HG03103 (cell line): ENCODE data around the gene SGSM2.
"Not testable (repeated sequence)": the region's sequence is repeated elsewhere in the genome, so short reads cannot be mapped to it uniquely, and the experiment has no call there.

Experiments used
- ATAC-seq: cut with Tn5 transposase; IDR thresholded peaks from one replicate; pipeline ENCODE4 v1.9.1; 2021; ENCODE audit warnings: low read depth; ENCODE audit not compliant: unreplicated experiment

SGSM2 gene

DNA sequence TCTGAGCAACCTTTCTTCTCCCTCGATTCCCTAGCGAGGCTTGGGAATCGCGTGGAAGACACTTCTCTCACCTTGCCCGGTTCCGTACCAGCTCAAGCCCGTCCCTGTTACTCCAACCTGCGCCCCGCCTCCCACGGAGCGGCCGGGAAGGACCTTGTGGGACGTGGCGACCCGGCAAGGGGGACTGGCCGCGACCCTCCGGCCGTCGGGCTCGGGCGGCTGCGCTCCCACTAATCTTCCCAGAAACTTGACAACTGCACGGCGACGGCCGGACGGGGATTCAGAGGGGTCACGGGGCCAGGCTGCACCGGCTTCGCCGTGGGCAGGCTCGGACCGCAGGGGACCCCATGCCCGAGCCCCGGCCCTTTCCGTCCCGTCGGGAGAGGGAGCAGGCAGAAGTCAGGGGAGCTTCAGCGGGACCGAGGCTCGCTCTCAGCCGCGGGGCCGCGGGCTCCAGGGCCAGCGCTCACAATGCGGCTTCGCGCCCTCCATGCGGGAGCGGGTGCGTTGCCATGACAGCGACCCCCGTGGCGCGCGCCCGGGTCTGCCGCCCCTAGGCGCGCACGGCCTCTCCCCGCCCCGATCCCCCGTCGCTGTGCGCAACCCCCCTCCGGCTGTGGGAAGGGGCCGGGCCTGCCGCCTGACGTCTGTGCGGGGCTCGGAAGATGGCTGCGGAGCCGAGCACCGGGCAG, at the start of gene SGSM2:
SGSM2 (plus strand) TSS at position 650 of the 692 bp plus-strand sequence. CDS start 188 bp downstream, outside the sequence.
- ATAC-seq: no peak

GRCh38 chr17:2289878-2290478, 47.3 kb upstream of the SGSM2 start:
- no peak for ATAC-seq

DNA sequence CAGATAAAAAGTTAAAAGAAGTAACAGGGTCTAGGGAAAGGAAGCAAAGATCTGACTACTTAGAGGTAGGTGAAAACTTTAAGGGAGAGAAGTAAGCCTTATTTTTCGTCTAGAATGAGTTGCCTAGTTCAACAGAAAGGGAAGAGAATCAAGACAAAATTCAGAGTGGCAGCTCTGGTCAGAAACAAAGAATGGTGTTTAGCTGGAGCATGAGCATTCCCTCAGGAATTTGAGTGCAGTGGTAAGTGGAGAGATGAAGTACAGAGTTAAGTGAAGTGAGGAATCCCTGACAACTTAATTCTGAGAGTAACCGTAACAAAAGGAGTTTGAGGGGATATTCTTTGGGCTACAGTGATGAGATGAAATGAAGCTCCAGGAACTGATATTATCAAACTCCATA, 45.2 kb upstream of the SGSM2 start:
- ATAC-seq: no peak

DNA sequence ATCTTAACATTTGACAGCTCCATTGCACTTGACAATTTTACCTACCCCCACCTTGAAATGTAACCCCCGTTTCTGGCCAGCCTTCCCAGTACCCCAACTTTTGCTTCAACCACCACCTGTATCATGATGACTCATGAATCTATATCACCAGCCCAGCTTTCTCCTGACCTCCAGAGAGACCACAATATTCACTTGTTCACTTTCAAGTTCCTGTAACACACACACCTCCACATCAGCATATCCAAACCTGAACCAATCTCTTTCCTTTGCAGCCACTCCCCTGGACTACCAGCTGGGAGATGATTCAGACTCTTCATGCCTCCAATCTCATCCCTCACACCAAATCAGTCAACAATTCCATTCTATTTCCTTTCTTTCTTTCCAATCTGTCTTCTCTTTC, 41.7 kb upstream of the SGSM2 start:
- no peak for ATAC-seq

- no peak for ATAC-seq
These were observed 40.3 kb upstream of the SGSM2 start for GRCh38 chr17:2297023-2297422.

DNA sequence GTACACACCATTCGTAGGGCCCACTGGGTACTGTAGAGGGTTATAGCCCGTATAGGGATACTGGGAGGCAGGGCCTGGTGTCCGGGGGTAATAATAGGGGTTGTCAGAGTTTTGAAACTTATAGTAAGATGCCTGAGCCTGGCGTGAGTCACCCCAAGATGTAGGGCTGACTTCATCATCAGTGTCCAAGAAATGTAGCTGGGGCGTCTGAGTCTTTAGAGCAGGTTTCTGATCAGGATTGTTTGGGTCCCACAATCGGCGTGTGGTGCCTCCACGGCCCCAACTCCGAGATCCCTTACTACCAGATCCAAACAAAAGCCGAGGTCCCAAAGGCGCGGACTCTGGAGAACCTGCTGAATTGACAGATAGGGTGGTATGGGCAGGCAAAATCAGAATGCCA, 38.2 kb upstream of the SGSM2 start:
- no peak for ATAC-seq

DNA sequence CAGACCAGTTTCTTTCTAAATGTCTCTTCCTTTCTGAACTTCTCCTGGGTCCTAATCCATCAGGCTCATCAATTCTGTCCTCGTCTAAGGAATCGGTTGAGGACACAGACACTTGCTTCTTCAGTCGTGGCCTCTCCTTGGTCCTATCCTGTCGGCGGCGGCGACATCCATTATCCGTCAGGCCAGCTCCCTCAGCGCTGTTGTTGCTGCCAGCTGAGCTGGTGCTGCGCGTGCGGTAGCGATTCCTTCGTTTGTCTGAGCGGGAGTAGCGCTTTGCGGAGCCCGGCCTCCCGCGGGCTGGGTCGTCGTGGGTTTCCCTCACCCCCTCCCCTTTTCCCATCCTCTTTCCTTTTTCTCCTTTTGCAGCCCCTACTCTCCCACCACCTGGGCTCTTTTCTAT, 37.5 kb upstream of the SGSM2 start:
- no peak for ATAC-seq

GRCh38 chr17:2302778-2303203, 34.5 kb upstream of the SGSM2 start:
- ATAC-seq: no peak

DNA sequence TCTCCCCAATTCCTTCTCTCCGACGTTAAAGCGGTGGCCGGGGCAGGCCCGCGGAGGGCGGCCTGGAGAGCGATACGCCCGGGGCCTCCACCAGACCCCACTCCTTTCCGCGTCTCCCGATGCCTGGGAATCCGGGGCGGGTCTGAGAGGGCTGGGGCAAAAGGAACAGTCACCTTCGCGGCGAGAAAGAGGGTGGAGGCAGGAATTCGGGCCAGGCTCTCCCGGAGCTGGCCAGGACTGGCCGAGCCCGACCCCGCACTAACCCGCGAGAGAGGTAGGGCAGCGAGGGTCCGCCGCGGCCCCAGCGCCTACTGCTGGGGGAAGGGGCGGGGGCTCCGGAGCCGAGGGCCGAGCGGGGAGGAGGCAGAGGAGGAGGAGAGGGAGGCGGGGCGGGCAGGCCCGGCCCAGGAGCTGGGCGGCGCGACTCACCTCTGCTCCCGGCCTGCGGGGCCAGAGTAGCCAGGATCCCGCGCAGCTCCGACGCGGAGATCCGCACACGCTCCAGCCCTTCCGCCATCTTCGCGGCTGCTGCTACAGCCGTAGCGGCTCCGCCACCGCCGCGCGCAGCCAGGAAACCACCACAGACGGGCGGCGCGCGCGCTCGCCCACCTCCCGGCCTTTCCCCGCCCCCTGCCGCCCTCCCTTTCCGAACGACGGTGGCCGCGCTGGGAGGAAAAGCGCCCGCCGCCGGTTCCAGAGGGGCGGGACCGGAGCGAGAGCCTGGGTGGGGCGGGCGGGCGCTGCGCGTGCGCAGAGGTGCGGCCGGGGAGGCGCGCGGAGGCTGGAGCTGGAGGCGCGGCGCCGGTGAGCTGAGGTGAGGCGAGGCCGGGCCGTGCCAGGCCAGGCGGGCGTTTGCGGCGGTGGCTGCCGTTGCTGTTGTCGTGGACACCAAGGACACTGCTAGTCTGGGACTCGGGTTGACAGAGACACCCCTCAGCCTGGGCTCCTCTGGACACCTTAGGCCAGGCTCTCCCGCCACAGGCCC, 33.8 kb upstream of the SGSM2 start, which contains the start of the genes SMG6 and SRR:
SMG6 (minus strand) TSS at position 582 of the 985 bp plus-strand sequence; CDS start at position 517, 65 bp downstream.
SRR (plus strand) TSS at position 747 of the 985 bp plus-strand sequence. CDS start 11,611 bp downstream, outside the sequence.
- ATAC-seq: peak; percentile 66

DNA sequence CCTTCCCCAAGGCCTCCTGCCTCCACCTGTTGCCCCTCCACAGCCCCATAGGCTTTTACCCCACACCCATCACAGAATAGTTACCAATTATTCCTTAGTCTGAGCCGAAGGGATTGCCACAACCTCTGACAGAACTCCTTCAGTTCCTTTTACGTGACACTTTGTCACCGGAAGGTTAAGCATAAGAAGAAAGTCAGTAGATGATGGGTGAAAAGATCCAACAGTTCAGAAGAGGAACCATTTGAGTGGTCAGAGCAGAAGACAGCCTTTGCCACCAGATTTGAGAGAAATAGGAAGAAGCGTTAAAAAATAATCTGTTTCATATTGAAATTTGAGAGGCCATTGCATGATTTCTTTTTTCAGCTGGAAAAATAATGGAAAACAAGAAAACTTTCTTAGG, 32.4 kb upstream of the SGSM2 start:
- ATAC-seq: no peak

DNA sequence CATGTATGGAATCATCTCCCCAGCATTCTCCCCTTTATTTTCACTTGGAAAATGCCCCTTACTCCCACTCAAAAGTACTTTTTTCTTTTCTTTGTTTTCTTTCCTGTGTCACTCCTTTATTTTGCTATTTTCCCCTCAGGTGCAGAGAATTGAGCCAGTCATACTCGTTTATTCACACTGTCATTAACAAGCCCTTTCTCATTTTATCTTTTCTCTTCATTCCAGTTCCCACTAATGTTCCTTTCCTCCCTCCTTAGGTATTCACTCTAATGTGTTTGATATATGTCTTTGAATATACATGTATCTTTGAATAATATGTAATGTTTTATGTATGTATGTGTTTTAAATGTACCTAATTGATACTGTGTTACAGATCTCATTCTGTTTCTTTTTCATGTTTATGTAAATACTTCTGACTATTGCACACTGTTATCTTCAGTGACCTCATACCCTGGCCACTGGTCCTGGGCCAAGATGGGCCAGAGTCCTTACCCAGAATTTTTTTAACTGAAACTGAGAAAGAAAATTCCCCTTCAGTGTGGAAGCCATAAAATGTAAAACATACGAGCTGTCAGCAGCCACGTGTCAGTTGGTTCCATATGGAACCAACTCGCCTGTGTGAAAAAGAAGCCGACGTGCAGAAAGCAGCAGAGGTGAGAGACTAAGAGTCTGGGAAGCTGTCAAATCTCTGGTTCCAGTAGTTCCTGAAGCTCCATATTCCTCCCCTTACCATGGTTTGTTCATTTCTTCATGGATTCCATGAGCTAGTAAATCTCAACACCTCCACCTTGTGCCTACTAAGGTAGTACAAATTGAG, 27.8 kb upstream of the SGSM2 start:
- ATAC-seq: no peak

DNA sequence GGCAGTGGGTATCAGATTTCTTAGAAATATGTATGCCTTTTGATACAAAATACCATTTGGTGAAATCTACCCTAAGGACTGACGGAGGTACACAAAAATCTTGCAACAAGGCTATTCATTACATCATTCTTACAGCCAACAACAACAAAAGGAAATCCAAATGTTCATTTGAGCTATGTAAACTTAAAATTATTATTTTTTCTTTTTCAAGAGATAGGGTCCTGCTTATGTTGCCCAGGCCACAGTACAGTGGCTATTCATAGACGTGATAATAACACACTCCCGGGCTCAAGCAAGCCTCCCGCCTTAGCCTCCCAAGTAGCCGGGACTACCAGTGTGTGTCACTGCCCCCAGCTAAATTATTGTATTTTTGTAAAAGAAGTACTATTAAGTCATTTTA, 24.6 kb upstream of the SGSM2 start:
- no peak for ATAC-seq

- not testable (repeated sequence) for ATAC-seq
These were observed 20.4 kb upstream of the SGSM2 start for GRCh38 chr17:2316916-2317205.

DNA sequence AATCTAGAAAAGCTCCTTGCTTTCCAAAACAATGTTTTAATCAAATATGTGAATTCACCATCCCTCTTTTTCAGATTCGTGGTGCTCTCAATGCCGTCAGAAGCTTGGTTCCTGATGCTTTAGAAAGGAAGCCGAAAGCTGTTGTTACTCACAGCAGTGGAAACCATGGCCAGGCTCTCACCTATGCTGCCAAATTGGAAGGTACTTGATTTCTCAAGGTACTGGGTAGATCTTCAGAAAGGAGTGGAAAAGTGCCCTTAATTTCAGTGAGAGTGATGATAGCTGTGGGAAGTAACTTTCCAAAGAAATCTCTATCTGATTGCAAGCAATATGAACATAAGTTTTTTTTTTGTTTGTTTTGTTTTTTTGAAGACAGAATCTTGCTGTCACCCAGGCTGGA, 19.5 kb upstream of the SGSM2 start:
- no peak for ATAC-seq

DNA sequence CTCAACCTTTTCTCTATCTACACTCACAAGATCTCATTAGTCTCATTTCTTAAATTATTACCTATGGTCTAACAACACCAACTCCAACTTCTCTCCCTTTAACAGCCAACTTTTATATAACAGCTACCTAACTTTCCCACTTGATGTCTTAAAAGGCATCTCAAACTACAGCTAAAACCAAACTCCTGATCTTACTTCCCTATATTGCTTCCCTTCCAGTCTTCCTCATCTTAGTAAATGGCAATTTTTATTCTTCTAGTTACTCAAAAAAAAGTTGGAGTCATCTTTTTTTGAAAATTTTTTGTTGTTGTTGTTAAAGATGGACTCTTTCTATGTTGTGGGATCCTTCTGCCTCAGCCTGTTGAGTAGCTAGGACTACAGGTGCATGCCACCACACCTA, 18.2 kb upstream of the SGSM2 start:
- no peak for ATAC-seq

DNA sequence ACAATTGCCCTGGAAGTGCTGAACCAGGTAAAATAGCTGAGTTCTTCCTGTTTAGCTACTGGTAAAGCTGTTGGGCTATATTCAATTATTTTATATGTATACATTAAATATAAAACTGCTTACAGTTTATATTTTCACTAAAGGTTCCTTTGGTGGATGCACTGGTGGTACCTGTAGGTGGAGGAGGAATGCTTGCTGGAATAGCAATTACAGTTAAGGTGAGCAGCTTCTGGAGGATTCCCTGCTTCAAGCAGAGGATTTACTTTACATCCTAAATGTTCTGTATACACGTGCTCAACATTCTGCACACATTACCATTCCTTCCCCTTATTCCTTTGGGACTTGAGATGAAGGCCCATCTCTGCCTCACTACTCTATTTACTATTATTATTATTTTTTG, 15.9 kb upstream of the SGSM2 start:
- ATAC-seq: no peak

DNA sequence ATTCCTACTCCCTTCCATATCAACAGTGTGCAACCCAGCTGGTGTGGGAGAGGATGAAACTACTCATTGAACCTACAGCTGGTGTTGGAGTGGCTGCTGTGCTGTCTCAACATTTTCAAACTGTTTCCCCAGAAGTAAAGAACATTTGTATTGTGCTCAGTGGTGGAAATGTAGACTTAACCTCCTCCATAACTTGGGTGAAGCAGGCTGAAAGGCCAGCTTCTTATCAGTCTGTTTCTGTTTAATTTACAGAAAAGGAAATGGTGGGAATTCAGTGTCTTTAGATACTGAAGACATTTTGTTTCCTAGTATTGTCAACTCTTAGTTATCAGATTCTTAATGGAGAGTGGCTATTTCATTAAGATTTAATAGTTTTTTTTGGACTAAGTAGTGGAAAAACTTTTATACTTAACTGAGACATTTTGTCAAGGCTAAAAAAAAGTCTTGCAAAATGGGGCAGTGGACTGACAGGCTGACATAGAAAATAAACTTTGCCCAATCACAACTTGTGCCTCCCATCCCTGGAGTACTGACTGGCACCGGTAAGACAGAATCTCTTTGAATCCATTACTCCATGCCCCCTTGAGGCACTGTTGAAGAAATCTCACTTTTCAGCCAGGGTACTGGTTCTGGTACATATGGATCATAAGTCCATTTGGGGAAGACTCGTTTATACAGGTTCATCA, 13.5 kb upstream of the SGSM2 start:
- no peak for ATAC-seq

GRCh38 chr17:2331303-2331702, 6.0 kb upstream of the SGSM2 start:
- no peak for ATAC-seq

- ATAC-seq: no peak
These were observed 1.5 kb upstream of the SGSM2 start for GRCh38 chr17:2335726-2336214.
